GM19397 (cell line): ENCODE measurements around the gene EID2.

Source experiments
- ATAC-seq: cut with Tn5 transposase; IDR thresholded peaks from one replicate; pipeline ENCODE4 v1.9.1; 2021; ENCODE audit warnings: mild to moderate bottlenecking, moderate library complexity; ENCODE audit not compliant: unreplicated experiment

The EID2 gene, protein sequence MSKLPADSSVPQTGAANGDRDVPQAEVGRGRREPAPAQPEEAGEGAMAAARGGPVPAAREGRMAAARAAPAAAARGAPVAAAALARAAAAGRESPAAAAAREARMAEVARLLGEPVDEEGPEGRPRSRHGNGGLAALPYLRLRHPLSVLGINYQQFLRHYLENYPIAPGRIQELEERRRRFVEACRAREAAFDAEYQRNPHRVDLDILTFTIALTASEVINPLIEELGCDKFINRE

GRCh38 chr19:39539518-39540332 is at the start of gene EID2:
EID2 (minus strand) TSS chr19:39540161; CDS start chr19:39540079, 82 bp downstream.
- ATAC-seq = peak; percentile 94

DNA sequence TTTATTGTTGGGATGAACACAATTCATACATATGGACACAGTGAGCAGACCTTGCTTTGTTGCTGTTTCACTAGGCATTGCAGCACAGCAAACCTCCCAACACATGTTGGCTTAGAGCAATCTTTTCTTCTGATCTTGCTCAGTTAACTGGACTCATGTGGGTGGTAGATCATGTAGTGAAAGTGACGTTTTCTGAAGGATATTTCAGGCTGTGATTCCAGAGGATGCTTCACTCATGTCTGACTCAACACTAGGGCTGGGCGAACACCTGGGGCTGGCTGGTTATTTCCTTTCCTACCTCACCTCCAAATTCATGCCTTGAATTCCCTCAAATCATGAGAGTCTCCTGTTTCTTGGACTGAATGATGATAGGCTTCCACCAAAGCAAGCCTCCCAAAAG is 48.1 kb upstream of the EID2 start:
- no peak for ATAC-seq

GRCh38 chr19:39587496-39587895 is 47.5 kb upstream of the EID2 start:
- ATAC-seq = no peak

GRCh38 chr19:39582891-39583625 is 43.1 kb upstream of the EID2 start:
- ATAC-seq = no peak

GRCh38 chr19:39582442-39582841 is 42.5 kb upstream of the EID2 start:
- ATAC-seq = no peak

GRCh38 chr19:39568604-39569003 is 28.6 kb upstream of the EID2 start:
- ATAC-seq = no peak

DNA sequence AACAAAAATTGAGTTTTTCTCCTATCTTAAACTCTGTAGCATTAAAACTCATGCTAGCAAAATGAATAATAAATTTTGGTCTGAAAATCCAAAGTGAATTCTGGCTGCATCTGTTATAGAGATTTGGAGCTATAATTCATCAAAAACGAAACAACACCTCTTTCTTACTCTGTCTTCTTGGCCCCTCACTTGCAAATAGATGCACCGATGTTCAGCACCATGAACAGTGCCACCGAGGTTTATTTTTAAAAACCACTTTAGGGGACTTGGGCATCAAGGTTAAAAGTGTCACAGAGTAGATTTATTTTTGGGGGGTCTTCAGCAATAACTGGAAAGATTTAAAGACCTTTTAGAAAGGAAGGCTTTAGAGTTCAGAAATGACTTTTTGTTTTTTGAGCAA is 26.1 kb upstream of the EID2 start:
- ATAC-seq = no peak

DNA sequence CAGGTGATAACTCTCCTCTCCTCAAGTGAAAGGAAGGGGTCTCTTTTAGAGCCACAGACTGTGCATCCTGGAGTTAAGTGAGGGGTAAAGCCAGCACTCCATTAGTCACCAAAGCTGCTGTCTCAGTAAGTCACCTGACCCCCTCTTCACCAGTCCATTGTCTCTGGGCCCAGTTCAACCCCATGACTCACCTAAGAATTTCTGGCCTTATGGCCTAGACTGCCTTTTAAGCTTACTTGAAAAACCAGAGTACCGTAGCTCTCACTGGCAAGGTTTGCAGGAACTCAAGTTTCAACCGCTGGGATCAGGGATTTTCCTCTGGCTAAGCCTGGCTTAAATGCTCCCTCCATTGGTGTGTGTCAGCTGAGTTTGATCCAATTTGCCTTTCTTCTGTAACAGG is 23.4 kb upstream of the EID2 start:
- ATAC-seq = no peak

GRCh38 chr19:39558624-39559117 is 18.7 kb upstream of the EID2 start:
- no peak for ATAC-seq

GRCh38 chr19:39557811-39558623 is 18.1 kb upstream of the EID2 start:
- ATAC-seq = no peak

DNA sequence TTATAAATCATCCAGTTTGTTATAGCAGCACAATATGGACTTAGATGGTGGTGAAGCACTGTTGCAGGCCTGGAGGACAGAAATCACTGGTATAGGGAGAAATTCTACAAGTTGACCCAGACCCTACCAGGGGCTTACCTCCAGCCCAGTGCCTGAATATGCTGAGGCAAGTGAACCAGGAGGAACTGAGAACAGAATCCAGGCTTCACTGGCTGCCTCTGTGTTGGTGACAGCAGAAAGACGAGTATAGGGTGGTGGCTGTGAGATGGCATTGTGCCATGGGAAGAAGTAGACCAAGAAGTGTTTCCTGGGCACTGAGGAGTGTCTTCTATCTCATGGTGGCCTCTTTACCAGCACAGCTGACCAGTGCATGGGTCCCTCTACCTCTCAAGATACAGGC is 15.9 kb upstream of the EID2 start:
- no peak for ATAC-seq

DNA sequence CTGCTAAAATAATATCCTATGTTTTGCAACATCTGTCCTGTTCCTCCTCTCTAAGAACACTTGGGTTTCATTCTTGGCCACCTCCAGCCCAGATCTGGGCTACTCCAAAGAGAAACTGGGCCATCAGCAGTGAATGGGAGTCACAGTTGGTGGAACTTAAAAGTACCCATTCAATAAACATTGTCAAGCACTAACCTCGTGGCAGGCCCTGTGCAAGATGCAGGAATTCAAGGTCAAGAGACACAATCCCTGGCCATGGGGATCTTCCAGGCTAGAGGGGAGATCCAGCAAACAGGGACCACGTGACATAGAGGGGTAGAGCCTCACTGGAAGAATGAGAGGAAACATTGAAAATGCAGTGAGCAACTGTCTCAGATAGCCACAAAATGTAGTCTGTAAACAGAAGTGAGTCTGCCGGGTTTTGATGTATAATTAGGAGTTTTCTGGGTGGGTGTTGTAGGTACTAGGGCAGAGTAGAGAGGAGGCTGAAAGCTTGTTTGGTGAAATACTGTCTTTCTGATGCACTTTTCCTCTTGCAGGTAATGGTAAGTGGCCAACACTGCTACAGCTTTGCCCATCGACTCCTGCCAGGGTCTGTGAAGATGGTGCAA is 14.8 kb upstream of the EID2 start:
- ATAC-seq = no peak

- no peak for ATAC-seq
Observed at GRCh38 chr19:39553082-39553652, 13.2 kb upstream of the EID2 start.

DNA sequence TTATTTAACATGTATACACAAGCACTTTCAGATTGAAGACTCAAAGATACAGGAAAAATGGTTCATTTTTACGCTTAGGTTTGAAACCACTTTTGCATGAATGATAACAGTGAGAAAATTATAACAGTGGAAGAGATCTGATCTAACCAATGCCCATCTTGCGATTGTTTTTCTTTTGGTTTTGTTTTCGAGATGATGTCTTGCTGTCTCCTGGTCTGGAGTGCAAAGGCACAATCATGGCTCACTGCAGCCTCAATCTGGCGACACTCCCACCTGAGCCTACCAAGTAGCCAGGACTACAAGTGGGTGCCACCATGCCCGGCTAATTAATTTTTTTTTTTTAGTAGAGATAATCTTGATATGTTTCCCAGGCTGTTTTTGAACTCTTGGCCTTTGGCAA is 10.2 kb upstream of the EID2 start:
- ATAC-seq = no peak

GRCh38 chr19:39546599-39546998 is 6.6 kb upstream of the EID2 start:
- no peak for ATAC-seq

DNA sequence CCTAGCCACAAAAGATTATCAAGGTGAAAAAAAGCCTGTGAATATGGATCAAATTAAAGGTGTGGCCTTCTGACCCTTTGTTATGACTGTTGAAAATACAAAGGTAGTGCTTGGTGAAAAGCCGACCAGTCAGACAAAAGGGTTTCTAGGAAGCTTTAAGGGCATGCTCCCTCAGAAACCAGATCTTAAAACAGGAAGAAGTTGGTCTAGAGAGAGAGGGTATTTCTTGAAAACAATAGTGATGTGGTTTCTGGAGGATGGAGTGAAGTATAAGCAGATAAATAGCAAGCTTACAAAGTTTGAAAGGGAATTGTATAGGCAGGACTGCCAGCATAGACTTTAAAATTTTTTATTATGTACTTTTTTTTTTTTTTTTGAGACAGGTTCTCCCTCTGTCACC is 5.0 kb upstream of the EID2 start:
- ATAC-seq = no peak

DNA sequence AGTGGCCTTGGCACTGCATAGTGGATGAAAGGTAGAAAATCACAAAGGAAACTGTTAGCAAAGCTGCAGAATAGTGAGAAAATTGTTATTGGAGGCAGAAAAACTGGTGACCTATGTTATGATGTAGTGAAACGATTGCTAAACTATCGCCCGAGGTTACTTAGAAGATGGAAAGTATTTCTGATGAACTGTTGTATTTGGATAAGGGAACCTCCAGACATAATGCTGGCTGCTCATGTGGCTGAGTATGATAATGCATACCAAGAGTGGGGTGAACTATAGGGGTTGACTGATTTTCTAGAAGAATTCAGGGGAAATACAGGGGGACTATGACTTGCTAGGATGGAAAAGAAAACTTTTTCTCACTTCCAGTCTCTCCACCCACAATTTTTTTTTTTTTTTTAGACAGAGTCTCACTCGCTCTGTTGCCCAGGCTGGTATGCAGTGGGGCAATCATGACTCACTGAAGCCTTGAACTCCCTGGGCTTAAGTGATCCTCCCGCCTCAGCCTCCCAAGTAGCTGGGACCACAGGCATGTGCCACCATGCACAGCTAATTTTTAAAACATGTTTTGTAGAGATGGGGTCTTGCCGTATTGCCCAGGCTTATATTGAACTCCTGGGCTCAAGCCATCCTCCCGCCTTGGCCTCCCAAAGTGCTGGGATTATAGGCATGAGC is 4.4 kb upstream of the EID2 start:
- ATAC-seq = no peak

DNA sequence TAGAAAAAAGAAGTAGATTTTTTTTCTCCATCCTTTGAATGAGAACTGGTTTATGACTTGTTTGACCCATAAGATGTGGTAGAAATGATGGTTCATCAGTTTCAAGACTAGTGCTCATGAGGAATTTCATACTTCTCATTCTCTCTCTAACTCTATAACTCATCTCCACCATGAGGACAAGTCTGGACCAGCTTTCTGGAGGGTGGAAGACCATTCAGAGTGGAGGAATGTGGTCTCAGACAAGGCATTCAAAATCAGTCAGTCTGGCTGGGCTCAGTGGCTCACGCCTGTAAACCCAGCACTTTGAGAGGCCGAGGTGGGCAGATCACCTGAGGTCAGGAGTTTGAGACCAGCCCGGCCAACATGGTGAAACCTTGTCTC is 3.5 kb upstream of the EID2 start:
- ATAC-seq = no peak

GRCh38 chr19:39542206-39542605 is 2.2 kb upstream of the EID2 start:
- ATAC-seq = no peak

GRCh38 chr19:39540333-39540673 is 342 bp upstream of the EID2 start:
- no peak for ATAC-seq
